ENCODE data around the gene RNF39. TPM values are rescaled to one million over a fixed set of nuclear protein-coding genes. Genes with fewer than 3 reads are reported as not detected.

Gene RNF39
- total RNA-seq, 4 donors from 2014 or later, result not detected

DNA sequence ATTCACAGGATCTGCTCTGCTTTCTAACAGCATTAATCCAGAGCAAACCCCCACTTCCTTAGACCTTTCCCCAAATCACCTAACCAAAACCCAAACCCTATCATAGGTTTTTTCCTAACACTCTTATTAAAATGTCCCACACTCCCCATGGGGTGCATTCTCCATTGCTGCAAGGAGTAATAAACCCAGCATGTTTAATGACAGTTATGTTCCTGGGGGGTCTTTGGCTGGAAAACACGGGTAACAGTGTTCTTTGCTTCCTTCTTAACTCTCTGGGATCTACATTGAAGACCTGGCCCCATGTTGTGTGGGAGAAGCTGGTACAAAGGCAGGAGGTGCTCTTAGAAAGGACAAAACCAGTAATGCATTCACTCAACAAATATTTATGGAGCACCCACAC, 21.3 kb upstream of the RNF39 start:
- H3K27me3 ChIP-seq, result peaks cover 38 to 59% (median 41%) of the 10 kb centered on the region in 3 donors
- intact Hi-C loops (cut with DNase I; ENCODE audit: low total_unique reads), result no loop called here
- H3K4me1 ChIP-seq, result peaks cover 14 to 15% of the 10 kb centered on the region in 2 donors
- no peaks in the 10 kb centered on the region for H3K36me3 ChIP-seq
- H3K4me3 ChIP-seq, result no peak overlapping the region
- TF ChIP-seq POLR2A (IDR thresholded peaks at IDR 0.05), result no peak
- TF ChIP-seq, protein P1, sequence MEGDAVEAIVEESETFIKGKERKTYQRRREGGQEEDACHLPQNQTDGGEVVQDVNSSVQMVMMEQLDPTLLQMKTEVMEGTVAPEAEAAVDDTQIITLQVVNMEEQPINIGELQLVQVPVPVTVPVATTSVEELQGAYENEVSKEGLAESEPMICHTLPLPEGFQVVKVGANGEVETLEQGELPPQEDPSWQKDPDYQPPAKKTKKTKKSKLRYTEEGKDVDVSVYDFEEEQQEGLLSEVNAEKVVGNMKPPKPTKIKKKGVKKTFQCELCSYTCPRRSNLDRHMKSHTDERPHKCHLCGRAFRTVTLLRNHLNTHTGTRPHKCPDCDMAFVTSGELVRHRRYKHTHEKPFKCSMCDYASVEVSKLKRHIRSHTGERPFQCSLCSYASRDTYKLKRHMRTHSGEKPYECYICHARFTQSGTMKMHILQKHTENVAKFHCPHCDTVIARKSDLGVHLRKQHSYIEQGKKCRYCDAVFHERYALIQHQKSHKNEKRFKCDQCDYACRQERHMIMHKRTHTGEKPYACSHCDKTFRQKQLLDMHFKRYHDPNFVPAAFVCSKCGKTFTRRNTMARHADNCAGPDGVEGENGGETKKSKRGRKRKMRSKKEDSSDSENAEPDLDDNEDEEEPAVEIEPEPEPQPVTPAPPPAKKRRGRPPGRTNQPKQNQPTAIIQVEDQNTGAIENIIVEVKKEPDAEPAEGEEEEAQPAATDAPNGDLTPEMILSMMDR (IDR thresholded peaks at IDR 0.05 in 4 of 5, conservative IDR thresholded peaks at IDR 0.05 in 1 of 5), result no peak
- no peak for ATAC-seq
- no peak for DNase-seq
- H3K27ac ChIP-seq, result no peak overlapping the region
- H3K9me3 ChIP-seq, result no peaks in the 10 kb centered on the region
- in situ Hi-C loops (cut with MboI; ENCODE audit: low sequenced_read_pairs in 4 of 4), result no loop called here

DNA sequence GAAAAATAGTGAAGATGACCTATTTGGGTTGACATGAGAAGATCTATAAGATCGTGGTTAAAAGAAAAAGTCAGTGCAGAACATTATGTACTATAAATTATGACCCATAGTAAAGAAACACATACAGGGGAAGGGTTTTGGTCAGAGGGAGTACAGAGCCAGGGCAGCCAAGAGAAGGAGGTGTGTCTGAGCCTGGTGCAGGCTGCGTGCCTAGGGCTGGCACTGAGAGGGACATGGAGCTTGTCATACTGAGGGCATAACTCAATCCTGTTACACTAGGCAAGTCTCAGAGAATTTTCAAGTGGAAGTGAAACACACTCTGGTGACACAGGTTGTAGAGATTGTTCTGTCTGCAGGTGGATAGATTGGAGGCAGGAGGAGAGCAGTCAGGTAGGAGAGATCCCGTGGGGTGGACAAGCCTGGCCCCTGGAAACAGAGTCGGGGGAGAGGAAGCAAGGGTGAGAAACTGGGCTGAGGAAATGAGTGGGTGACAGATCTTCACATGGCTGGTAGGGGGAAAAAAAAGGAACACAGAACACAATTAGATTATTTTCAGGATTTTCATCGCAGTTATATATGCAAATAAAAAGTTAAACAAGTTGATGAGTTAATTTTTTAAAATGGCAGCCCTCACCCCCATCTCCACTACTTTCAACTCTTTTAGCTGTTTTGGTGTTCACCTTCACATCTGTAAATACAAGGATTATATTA, 18.5 kb upstream of the RNF39 start:
- H3K4me1 ChIP-seq, result no peaks in the 10 kb centered on the region
- no peak overlapping the region for H3K4me3 ChIP-seq
- H3K27ac ChIP-seq, result no peak overlapping the region
- ATAC-seq, result no peak
- no peak for DNase-seq
- H3K27me3 ChIP-seq, result peaks cover 24 to 39% (median 33%) of the 10 kb centered on the region in 3 donors
- intact Hi-C loops (cut with DNase I; ENCODE audit: low total_unique reads), result no loop called here
- TF ChIP-seq, protein P1 (IDR thresholded peaks at IDR 0.05 in 4 of 5, conservative IDR thresholded peaks at IDR 0.05 in 1 of 5), result no peak
- no peak for TF ChIP-seq POLR2A (IDR thresholded peaks at IDR 0.05)
- in situ Hi-C loops (cut with MboI; ENCODE audit: low sequenced_read_pairs in 4 of 4), result no loop called here
- H3K9me3 ChIP-seq, result no peaks in the 10 kb centered on the region
- no peaks in the 10 kb centered on the region for H3K36me3 ChIP-seq

- Histone ChIP-seq H3K4me1 (no peaks in the 10 kb centered on the region), H3K27me3 (peaks cover 20 to 28% (median 24%) of the 10 kb centered on the region in 3 donors), H3K36me3 (no peaks in the 10 kb centered on the region), H3K4me3 (no peak overlapping the region), H3K9me3 (no peaks in the 10 kb centered on the region), H3K27ac (no peak overlapping the region)
- in situ Hi-C loops (cut with MboI; ENCODE audit: low sequenced_read_pairs in 4 of 4) (no loop called here), intact Hi-C loops (cut with DNase I; ENCODE audit: low total_unique reads) (no loop called here)
- TF ChIP-seq POLR2A (IDR thresholded peaks at IDR 0.05), result no peak
- TF ChIP-seq, protein P1 (IDR thresholded peaks at IDR 0.05 in 4 of 5, conservative IDR thresholded peaks at IDR 0.05 in 1 of 5), result no peak
- no peak for ATAC-seq
- DNase-seq, result no peak
Observed at GRCh38 chr6:30092852-30093543, 17.4 kb upstream of the RNF39 start.

DNA sequence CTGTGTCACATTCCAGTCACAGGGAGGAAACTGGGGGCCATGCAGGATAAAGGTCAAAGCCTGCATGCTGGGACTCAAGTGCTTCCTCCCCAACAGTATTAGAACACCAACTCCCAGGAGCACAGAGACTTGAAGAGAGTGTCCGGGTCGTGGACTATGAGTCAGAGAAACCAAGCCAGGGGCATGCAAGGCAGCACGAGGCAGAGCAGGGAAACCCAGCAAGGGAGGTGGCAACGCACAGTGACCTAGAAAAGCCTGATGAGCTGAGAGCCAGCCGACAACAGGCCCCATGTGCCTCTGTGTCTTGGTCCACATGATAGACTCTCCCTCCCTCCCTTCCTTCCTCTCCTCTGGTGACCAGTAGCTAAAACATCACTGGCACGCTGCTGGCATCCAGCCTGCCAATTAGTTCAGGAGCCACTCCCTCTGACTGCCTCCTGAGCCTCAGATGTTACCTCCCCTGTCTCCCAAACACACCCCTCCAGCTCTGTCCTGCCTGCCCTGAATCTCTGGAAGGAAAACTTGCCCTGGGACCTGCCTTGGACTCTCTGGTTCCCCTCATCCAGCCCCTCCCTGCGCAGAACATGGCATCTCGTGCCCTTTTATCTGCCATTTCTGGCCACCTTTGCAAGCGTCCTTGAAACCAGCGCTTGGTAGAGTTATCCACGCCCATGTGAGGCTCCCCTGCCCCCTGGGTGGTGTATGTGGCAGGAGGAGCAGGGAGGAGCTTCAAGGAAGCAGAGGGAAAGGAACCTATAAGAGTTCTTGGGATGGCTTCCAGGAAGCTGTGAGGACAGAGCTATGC, 16.2 kb upstream of the RNF39 start:
- no peak for DNase-seq
- ATAC-seq, result no peak
- Histone ChIP-seq H3K27me3 (peaks cover 15 to 24% (median 24%) of the 10 kb centered on the region in 3 donors), H3K27ac (no peak overlapping the region), H3K4me1 (no peaks in the 10 kb centered on the region), H3K4me3 (no peak overlapping the region), H3K36me3 (no peaks in the 10 kb centered on the region), H3K9me3 (no peaks in the 10 kb centered on the region)
- in situ Hi-C loops (cut with MboI; ENCODE audit: low sequenced_read_pairs in 4 of 4), result no loop called here
- intact Hi-C loops (cut with DNase I; ENCODE audit: low total_unique reads), result no loop called here
- TF ChIP-seq, protein P1 (IDR thresholded peaks at IDR 0.05 in 4 of 5, conservative IDR thresholded peaks at IDR 0.05 in 1 of 5), result no peak
- TF ChIP-seq POLR2A (IDR thresholded peaks at IDR 0.05), result no peak
